HG02970 (cell line): ENCODE measurements around the gene FRMD8.

Experiments
- ATAC-seq: cut with Tn5 transposase; IDR thresholded peaks from one replicate; pipeline ENCODE4 v1.9.1; 2021; ENCODE audit warnings: mild to moderate bottlenecking, moderate library complexity, moderate number of reproducible peaks; ENCODE audit not compliant: unreplicated experiment, low FRiP score

FRMD8 gene

DNA sequence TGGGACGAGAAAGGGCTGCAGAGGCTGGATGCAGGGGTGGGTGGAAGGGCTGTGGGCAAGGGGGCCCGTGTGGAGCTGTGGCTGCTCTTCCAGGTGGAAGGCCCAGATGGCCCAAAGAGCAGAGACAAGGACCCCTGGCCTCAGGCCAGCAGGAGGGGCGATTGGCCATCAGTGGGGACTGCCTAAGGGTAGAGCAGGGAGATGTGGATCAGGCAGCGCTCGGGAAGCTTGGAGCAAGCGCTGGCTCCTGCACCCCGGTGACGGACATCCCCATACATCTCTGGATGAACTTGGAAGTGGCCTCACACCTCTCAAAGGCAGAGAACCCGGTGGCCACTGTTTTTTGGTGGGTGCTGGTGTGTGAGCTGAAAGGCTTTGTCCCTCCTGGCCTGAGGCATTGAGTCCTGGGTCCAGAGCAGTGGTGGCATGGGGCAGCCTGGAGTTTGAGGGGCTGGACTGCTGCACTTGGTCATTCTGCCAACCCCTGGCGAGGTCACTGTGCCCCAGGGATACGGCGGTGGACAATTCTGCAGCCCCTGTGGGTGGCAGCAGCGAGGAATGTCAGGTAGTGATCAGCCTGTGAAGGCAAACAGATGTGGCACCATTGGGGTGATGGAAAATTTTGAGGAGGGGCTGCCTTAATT is 5.9 kb downstream of the FRMD8 start:
- no peak for ATAC-seq

DNA sequence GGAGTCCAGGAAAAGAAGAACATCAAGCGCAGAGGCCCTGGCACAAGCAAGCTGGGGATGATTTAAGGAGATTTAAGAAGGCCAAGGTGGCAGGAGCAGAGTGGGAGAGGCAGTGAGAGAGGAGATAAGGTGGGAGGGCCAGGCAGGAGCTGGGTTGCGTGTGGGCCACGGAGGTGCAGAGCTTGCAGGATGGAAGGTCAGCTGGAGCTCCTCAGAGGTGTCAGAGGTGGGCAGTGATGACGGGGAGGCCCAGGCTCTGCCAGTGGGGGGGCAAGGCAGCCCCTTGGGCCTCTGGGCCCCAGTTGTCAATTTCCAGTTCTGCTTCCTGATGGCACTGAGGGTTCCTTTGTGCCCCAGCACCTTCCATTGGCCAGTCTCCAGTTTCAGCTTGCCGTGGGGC is 6.5 kb downstream of the FRMD8 start:
- no peak for ATAC-seq

DNA sequence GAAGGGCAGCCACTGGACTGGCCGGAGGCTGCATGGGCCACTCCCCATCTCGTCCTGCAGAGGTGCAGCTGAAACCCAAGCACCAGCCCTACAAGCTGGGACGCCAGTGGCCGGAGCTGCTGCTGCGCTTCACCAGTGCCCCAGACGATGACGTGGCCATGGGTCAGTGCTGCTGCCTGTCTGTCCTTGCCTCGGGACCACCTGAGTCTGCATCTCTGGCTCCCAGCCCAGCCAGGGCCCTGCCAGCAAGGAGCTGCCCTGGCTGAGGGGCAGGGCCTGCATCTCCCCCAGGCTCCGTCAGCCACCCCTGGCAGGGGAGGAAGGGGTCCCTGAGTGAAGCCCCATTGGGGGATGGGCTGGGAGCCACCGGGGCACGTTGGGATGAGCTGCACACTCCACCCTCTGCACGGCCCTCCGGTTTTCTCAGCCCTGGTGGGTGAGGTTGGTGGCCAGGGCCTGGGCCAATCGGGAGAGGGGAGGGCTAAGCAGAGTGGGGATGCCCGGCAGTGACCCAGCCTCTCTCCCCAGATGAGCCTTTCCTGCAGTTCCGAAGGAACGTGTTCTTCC is 7.2 kb downstream of the FRMD8 start:
- no peak for ATAC-seq

DNA sequence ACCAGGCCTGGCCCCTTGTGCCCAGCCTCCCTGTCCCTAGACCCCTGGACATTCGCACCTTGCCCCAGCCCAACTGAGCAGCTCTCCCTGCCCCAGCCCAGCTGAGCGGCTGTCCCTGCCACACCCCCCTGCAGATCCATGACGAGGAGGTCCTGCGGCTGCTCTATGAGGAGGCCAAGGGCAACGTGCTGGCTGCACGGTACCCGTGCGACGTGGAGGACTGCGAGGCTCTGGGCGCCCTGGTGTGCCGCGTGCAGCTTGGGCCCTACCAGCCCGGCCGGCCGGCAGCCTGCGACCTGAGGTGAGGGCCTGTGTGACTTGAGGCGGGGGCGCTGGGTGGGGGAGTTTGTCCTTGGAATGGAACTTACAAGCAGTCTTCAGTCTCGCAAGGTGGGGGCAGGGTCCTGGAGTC is 7.7 kb downstream of the FRMD8 start:
- ATAC-seq = no peak

DNA sequence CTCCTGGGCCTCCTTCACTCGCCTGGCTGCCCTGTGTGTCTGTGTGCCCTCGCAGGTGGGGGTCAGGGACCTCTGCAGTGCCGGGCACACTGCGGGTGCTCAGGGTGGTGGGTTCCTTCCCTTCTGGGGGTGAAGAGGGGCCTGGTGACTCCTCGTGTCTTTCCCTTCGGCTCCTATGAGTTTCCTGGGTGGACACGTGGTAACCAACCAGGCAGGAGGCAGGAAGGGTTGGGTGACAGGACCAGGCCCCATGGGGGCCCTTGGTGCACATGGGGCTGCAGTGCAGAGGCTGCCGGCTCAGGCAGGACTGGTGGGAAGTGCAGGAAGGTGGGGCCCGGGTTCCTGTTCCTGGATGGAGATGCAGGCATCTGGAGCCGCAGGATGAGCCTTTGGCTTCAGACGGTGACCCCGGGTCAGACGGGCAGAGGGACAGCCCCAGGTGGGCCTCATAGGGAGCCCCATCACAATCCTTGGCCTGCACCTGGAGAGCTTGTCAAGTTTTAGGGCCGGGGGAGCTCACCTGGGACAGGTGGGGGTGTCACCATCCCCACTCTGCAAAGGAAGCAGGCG is 9.6 kb downstream of the FRMD8 start:
- ATAC-seq = no peak

DNA sequence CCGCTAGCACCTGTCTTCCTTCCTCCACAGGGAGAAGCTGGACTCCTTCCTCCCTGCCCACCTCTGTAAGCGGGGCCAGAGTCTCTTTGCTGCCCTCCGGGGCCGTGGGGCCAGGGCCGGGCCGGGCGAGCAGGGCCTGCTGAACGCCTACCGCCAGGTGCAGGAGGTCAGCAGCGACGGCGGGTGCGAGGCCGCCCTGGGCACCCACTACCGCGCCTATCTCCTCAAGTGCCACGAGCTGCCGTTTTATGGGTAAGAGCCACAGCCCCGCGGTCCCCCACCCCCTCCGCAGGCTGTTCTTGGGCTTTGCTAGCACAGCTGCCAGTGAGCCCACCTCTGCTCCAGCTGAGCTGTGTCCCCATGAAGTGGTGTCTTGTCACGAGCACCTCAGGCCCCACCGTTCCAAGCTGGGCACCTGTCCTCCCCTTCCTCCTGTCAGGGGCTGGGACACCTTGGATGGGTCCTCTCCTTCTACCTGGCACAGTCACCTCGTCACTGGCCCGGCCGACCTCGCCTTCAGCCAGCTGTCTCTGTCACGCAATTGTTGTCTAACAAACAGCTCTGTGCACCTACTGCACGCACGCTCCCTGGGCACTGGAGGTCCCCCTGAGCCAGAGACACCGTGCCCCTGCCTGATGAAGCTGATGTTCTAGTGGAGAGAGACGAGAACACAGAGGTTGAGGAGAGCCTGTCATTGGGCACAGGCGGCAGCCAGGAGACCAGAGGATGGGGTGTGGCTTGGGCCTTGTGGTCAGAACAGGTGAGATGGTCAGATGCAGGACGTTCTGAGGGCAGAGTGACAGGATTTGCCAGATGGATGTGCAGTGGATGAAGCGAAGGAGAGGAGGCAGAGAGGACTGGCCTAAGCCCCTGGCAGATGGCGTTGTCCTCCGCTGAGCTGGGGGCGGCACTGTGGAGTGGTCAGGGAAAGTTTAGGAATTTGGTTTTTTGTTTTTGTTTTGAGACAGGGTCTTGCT is 10.6 kb downstream of the FRMD8 start:
- no peak for ATAC-seq

DNA sequence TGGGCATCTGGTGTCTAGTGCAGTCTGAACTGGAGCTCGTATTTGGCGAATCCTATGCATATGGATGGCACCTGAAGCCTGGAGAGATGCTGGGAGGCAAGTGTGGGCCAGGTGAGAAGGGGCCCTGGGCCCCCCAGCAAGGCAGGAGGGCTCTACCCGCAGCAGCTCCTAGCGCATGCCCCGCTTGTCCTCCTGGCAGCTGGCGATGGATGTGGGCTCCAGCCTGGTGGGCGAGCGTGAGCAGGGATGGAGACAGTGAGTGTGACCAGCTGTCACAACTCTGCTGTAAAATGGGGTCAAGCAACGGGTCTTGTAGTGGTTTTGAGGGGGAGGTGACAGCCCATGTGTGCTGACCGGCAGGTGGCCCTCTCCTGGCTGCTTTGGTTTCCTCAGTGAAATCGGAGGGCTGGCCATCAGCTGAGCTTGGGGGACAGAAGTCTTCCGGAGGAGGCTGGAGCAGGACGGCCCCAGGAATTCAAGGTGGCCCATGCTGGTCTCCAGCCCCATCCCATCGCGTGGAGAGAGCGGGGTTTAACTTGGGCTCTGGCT is 12.0 kb downstream of the FRMD8 start:
- ATAC-seq = no peak

DNA sequence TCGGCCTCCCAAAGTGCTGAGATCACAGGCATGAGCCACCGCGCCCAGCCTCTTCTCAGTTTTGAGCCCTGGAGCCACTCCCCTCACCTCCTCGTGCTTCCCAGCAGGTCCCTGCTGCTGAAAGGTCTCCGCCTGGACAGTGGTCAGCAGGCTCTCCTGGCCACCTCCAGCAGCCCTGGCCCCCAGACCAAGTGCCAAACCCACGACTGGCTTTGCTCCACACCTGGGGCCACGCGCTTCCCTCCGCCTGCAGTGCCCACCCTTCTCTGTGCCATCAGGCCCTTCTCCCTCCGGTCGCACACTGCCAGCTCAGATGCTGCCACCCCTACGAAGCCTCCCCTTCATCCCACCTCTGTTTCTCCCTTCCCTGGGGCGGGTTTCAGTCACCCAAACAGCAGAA is 12.8 kb downstream of the FRMD8 start:
- no peak for ATAC-seq

DNA sequence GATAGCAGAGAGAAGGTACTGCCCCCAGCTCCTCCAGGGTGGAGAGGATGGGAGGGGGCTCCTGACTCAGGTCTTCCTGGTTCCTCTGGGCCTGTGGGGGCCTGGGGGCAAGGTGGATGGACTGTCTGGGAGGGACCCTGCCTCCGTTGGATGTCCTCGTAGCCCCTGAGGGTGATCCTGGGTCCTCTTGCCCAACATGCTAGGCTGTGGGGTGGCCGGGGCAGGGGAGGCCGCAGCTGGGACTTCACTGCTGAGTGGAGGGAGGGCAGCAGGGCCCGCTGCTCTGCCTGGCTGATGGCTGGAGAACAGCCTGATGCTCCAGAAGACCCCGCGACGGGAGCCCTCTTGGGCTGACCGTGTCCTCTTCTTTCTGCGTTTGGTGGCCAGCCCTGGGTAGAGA is 13.4 kb downstream of the FRMD8 start:
- ATAC-seq = no peak

DNA sequence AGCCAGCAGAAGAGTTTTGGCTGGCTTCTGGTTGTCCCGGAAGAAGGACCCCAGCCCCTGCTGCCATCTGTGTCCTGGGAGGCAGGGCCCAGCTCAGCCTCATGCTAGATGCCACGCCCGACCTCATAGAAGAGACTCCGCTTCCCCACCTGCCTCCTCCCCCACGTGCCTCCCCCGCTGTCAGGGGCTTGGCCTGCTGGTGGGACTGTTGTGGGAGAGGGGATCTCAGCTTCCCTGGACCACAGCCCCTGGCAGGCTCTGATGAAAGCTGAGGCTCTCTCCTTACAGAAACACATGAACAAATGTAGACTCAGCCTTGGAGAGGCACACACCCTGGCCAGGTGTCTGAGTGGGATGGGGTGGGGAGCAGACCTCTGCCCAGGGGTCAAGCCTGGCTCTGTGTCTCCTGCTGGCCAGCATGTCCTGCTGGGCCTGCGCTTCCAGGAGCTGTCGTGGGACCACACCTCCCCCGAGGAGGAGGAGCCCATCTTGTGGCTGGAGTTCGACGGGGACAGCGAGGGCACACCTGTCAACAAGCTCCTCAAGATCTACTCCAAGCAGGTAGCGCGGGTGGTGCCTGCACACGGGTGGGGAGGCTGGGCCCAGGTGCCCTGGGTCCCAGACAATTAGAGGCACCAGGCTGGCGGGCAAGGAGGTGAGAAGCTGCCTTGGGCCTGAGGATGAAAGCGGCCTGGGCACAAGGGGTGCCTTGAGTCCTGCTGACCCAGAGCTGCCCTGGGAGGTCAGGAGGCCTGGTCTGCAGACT is 14.1 kb downstream of the FRMD8 start:
- no peak for ATAC-seq

DNA sequence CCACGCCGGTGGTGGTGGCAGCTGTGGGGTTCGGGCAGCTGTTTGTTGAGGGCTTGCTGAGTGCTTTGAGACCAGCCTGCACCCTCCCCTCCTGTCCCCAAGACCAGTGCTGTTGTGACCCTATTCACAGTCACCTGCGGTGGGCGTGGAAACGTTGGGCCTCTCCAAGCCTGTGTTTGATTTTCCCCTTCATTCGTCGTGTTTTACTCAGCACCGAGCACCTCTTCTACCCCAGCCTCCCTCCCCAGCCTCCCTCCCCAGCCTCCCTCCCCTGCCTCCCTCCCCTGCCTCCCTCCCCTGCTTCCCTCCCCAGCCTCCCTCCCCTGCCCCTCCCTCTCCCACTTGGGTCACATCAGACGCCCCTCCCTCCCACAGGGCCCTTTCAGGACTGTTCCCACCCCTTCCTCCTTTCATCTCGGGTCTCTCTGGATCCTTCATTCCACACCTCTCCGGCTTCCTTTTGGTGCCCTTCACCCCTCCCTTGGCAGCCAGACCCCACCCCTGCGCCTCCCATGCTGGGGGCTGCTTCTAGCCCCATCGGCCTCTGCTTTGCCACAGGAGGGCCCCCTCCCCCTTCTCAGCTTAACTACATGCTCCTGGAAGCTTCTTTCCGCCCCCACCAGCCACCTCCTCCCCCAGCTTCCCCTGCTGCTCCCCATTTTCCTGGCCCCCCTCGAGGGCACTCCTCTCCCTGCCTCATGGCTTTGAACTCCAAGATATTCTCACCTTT is 14.8 kb downstream of the FRMD8 start:
- ATAC-seq = no peak

DNA sequence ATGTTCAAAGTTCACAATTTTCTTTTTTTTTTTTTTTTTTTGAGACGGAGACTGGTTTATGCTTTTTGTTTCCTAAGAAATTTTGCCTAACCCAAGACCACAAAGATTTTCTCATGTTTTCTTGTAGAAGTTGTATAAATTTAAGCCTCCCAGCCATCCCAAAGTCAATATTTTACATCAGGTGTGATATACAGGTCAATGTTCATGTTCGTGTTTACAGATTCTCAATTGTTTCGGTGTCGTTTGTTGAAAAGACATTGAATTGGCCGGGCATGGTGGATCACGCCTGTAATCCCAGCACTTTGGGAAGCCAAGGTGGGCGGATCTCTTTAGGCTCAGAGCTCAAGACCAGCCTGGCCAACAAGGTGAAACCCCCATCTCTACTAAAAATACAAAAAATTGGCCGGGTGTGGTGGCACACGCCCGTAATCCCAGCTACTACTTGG is 15.4 kb downstream of the FRMD8 start:
- no peak for ATAC-seq

DNA sequence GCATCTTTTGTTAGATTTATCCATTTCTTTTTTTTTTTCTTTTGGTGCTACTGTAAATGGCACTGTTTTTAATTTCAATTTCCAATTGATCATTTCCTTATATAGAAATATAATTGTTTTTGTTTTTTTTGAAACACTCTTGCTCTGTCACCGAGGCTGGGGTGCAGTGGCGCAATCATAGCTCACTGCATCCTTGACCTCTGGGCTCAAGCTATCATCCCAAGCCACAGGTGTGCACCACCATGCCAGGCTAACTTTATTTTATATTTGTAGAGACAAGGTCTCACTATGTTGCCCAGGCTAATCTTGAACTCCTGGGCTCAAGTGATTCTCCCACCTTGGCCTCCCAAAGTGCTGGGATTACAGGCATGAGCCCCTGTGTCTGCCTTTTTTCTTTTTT is 16.4 kb downstream of the FRMD8 start:
- no peak for ATAC-seq

DNA sequence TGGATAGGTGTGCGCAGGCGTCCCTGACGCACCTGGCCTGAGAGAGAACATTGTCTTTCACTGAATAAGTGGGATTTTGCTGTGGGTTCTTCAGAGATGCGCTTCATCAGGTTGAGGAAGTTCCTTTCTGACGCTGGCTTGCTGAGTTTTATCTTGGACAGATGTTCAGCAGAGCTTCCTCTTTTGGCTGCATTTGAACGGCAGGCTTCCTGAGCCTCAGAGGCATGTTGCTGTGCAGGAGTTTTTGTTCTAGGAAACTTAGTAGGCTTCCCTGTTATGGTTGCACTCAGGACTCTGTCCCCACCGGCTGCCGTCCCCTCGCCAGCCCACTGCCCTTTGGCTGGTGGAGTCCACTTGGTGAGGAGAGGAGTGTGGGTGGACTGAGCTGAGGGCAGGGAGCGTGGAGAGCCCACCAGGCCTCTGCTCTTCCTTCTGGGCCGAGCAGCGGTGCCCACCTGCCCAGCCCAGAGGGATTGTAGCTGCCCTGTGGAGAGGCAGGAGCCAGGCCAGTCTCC is 17.2 kb downstream of the FRMD8 start:
- ATAC-seq = no peak

DNA sequence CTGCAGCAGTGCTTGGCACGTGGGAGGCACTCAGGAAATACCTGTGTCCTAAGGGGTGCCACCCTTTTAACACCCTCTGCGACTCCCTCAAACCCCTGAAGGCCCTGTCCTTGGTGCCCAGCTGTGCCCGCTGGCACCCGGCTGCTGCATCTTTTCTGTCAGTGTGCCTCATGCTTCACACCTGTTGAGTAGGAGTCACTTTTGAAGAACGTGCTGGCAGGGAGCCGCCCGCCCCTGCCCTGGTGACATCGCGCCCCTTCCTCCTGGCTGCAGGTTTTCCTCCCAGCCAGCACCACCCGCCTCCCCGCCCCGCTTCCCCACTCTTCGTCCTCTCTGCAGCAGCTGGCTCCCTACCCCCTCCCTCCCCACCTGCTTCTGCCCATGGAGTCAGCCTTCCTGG is 17.8 kb downstream of the FRMD8 start:
- ATAC-seq = no peak

DNA sequence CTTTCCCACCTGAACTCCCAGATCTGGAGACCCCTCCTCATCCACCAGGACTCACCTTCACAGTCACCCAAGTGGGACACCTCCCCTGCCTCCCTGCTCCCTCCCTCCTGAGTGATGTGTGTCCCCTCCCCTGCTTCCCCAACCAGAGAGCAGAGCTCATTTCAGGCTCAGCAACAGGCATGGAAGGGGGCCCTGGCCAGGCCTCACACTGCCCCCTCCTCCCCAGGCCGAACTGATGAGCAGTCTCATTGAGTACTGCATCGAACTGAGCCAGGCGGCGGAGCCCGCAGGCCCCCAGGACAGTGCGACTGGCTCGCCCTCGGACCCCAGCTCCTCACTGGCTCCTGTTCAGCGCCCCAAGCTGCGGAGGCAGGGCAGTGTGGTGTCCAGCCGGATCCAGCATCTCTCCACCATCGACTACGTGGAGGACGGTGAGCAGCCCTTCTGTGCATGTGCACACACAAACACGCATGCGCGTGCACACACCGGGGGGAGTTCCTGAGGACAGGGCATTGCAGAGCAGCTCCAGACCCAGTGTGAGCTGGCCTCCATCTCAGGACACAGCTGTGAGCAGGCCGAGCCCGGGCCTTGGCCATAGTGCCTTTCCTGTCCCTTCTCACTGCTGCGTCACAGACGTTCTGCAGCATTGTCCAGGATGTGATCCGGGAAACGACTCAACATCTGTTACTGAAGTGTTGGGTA is 18.4 kb downstream of the FRMD8 start:
- ATAC-seq = no peak

DNA sequence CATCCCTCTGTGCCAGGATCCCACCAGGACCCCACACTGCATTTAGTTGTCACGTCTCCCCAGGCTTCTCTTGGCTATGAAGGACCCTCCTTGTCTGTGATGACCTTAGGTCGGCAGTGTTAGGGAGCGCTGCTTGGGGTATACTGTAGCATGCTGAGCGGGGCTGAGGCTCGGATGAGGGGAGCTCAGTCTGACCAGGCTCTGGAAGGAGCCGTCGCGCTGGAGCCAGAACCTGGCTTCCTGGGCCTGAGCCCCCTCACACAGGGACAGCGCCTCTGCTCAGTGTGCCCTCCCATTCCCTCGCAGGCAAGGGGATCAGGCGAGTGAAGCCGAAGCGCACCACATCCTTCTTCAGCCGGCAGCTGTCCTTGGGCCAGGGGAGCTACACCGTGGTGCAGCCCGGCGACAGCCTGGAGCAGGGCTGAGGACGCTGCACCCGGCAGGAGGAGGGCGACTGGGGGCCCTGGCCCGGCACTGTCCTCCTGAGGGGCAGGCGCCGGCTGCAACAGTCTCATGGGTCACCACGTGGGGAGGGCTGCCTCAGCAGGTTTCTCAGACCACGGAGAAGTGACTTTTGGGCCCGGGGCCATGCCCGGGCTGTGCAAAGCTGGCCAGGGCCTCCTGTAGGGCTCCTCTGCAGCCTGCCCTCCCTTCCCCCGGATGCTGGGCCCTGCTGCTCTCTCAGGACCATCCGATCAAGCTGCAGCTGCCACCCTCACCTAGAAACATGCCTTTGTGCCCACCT is 24.7 kb downstream of the FRMD8 start:
- ATAC-seq = no peak

DNA sequence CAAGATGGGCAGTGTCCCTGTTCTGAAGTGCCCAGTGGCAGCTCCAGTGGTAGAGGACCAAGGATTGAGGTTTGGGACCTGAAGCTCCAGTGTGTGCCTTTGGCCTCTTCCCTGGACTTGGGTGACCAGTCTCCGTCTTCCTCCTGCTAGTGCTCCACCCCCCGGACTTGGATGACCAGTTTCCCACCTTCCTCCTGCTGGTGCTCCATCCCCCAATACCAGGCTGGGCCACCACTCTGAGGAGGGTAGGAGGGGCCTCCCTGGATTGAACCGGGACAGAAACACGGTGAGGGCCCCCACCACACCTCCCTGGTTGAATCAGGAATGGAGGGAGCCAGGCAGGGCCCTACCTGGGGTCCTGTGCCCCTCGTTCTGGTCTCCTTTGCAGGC is 25.2 kb downstream of the FRMD8 start:
- no peak for ATAC-seq
